Fibroblast of pulmonary artery (primary cell): ENCODE measurements around the gene USP24.

ENCODE experiments used
- DNase-seq: peaks from one replicate; pipeline ENCODE4 v3.0.0-alpha.2; 2010; ENCODE audit warnings: low read depth
- H3K4me3 ChIP-seq: replicated peaks from 2 replicates; pipeline ENCODE4 v1.5.1; 2011; ENCODE audit warnings: low read depth, mild to moderate bottlenecking, control low read depth, low read length, moderate library complexity
- CTCF ChIP-seq: IDR thresholded peaks from 2 replicates; pipeline ENCODE4 v1.5.1; 2011; ENCODE audit warnings: mild to moderate bottlenecking, control low read depth, low read length, inconsistent platforms; ENCODE audit errors: missing control alignments

USP24 gene, protein sequence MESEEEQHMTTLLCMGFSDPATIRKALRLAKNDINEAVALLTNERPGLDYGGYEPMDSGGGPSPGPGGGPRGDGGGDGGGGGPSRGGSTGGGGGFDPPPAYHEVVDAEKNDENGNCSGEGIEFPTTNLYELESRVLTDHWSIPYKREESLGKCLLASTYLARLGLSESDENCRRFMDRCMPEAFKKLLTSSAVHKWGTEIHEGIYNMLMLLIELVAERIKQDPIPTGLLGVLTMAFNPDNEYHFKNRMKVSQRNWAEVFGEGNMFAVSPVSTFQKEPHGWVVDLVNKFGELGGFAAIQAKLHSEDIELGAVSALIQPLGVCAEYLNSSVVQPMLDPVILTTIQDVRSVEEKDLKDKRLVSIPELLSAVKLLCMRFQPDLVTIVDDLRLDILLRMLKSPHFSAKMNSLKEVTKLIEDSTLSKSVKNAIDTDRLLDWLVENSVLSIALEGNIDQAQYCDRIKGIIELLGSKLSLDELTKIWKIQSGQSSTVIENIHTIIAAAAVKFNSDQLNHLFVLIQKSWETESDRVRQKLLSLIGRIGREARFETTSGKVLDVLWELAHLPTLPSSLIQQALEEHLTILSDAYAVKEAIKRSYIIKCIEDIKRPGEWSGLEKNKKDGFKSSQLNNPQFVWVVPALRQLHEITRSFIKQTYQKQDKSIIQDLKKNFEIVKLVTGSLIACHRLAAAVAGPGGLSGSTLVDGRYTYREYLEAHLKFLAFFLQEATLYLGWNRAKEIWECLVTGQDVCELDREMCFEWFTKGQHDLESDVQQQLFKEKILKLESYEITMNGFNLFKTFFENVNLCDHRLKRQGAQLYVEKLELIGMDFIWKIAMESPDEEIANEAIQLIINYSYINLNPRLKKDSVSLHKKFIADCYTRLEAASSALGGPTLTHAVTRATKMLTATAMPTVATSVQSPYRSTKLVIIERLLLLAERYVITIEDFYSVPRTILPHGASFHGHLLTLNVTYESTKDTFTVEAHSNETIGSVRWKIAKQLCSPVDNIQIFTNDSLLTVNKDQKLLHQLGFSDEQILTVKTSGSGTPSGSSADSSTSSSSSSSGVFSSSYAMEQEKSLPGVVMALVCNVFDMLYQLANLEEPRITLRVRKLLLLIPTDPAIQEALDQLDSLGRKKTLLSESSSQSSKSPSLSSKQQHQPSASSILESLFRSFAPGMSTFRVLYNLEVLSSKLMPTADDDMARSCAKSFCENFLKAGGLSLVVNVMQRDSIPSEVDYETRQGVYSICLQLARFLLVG (N-terminal part only)

GRCh38 chr1:55215194-55216021 lies at the start of gene USP24:
Gene USP24 (minus strand): TSS chr1:55215364. CDS start chr1:55215113, 251 bp downstream.
- peak; percentile 65 for DNase-seq
- peak within 1 kb of the TSS; percentile 77 for H3K4me3 ChIP-seq
- TF ChIP-seq CTCF: no peak

DNA sequence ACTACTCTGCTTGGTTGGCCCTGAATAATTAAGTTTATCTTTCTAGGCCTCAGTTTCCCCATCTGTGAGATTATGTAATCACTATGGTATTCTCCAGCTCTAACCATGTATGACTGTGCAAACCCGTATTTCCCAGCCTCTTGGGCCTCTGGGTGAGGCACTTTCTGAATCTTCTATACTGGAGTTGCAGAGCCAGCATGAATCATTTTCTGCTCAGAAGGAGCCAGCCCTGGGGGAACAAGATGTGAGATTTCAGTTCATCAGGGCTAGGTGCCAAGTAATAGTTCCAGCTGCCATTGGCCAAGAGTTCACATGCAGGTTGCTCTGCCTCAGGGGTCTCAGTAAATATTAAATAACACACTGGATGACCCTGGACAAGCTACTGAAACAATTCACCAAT lies 47.7 kb upstream of the USP24 start:
- H3K4me3 ChIP-seq: no peak overlapping the region
- no peak for TF ChIP-seq CTCF
- DNase-seq: peak; percentile 46

- TF ChIP-seq CTCF: no peak
- no peak for DNase-seq
- no peak overlapping the region for H3K4me3 ChIP-seq
These were observed 44.9 kb upstream of the USP24 start for GRCh38 chr1:55259911-55260609.

GRCh38 chr1:55257958-55258357 lies 42.8 kb upstream of the USP24 start:
- DNase-seq: no peak
- no peak overlapping the region for H3K4me3 ChIP-seq
- TF ChIP-seq CTCF: no peak

DNA sequence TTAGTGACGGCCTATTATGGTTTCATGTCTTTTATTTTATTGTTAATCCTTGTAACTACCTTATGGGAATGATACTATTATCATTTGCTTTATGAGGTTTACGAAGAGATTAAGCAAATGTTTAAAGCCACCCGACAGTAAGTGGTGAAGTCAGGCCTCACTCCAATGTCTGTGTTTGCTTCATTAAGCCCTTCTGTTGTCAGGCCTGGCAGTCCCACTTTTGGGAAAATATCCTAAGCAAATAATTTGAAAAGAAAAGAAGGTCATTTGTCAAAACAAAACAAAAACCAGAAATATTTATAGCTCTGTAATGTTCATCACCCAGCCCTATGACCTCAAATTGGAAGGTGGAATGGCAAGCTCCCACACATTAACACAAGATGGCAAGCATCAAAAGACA lies 40.7 kb upstream of the USP24 start:
- DNase-seq: no peak
- no peak overlapping the region for H3K4me3 ChIP-seq
- TF ChIP-seq CTCF: no peak
